HG02981 (cell line): Measurements from ENCODE around the gene RFC3.

Experiments
- ATAC-seq: cut with Tn5 transposase; IDR thresholded peaks from one replicate; pipeline ENCODE4 v1.9.1; 2021; ENCODE audit warnings: mild to moderate bottlenecking, moderate library complexity; ENCODE audit not compliant: unreplicated experiment

RFC3 gene

DNA sequence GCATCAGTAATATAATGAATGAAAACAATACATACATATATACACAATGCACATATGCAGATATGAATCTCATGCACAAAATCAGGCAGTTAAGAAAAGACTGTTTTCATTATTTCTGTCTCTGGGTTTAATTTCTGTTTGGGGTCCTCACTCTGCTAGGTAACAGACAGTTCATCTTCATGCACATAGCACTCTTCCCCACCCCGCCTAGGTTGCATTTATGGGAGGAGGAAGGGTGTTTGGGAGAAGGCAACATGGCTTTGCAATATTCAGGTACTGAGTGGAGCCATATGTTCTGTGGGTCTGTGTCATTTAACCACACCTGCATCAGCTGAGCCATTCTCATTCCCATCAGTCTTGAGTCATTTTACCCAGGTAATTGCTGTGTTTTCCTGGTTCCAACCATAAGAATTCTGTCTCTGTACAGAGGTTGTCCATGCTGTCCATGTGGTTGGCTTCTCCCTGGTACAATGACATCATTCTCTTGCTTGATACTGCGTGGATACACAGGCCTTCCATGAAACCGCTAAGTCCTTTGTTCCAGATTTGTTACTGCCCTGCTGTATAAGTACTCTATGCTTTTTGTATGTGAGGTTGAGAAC lies 45.3 kb downstream of the RFC3 start:
- ATAC-seq, result no peak

DNA sequence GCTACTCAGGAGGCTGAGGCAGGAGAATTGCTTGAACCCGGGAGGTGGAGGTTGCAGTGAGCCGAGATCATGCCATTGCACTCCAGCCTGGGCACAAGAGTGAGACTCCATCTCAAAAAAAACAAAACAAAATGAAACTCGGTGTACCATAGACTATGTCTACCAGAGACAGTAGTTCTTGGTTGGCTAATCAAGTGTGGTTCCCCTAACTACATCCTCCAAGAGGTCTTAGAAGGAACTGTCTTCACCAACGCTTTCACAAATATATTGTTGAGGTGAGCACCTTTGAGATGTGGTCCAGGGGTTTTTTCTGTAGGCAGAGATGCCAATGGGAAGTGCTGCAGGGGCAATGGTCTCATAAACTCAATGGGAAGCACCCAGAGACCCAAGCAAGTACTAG lies 48.0 kb downstream of the RFC3 start:
- ATAC-seq, result peak; percentile 87

DNA sequence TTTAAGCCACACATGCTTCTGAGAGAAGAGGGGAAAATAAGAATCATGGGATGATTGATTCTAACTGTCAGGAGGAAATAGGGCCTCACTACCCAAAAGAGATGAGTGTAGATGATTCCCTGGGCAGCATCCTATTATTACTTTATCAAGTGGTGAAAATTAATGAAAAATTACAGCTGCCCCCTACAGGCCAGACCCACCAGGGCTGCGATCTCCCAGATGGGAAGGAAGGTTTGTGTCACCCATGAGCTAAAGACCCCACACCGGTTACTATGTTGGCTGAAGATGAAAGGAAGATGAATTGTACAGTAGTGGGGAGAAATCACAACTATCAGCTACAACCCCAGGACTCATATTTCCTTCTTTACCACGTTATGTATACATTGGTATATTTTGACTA lies 49.5 kb downstream of the RFC3 start:
- ATAC-seq, result no peak

DNA sequence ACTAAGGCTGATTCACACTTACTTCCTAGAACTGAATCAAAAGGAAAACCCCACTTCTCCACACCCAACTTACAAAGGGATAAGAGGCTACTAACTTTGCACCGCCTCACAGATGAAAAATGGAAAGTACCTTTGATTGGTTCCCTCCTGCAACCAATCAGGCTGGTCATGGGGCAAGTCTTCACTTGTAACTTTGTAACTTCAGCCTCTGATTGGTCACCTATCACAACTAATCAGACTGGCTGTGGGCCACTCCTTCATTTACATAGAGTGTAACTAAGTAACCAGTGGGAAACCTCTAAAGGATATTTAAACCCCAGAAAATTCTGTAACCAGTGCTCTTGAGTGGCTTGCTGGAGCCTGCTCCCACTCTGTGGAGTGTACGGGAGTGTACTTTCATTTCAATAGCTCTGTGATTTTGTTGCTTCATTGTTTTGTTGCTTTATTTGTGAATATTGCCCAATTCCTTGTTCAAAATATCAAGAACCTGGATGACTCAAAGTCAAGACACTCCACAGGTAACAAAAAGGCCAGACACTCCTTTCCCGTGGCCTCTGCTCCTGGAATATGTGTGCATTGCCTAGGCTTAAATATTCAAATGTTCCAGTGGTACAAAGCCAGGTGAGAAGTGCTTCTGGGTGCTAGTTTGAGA lies 50.5 kb downstream of the RFC3 start:
- ATAC-seq, result no peak

DNA sequence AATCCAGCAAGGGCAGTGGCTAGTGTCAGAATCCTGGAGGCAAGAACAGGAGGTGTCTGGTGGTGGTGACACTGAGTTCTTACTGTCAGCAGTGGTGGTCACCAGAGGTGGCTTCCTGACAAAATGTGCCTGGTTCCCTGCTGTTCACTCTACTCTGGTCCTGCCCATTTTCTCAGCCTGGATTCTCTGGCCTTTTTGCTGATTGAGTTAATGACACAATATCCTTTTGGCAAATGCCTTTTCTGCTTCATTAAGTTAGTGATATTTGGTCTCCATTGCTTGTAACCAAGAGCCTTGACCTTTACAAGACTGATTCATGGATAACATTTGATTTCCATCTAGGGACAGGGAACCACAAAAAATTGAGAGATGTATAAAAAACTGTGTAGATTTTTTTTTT lies 51.1 kb downstream of the RFC3 start:
- no peak for ATAC-seq

DNA sequence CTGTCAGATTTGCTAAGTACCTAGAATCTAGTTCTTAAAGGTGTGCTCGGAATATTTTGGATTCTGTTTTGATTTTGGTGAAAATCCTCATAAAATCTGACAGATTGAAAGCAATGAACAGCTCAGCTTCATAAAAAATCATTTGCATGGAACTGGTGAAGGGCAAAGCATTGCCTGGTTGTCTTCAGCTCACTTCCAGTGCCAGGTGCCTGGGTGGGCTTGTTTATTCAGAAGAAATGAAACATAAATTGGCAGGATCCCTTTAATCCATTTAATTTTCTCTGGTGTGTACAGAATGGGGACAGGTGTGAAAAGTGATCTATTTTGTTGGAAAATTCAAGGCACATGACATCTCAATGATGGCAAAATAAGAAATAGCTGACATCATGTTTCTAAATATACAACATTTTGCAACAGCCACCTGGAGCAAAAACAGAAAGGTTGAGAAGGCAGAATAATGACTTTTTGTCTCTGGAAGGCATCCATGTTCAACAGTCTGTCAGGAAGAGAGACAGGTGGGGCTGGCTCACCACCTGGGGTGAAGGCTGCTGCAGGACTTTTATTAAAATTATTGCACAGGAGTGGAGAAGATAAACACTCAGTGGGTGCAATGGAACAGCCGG lies 52.2 kb downstream of the RFC3 start:
- ATAC-seq, result no peak

DNA sequence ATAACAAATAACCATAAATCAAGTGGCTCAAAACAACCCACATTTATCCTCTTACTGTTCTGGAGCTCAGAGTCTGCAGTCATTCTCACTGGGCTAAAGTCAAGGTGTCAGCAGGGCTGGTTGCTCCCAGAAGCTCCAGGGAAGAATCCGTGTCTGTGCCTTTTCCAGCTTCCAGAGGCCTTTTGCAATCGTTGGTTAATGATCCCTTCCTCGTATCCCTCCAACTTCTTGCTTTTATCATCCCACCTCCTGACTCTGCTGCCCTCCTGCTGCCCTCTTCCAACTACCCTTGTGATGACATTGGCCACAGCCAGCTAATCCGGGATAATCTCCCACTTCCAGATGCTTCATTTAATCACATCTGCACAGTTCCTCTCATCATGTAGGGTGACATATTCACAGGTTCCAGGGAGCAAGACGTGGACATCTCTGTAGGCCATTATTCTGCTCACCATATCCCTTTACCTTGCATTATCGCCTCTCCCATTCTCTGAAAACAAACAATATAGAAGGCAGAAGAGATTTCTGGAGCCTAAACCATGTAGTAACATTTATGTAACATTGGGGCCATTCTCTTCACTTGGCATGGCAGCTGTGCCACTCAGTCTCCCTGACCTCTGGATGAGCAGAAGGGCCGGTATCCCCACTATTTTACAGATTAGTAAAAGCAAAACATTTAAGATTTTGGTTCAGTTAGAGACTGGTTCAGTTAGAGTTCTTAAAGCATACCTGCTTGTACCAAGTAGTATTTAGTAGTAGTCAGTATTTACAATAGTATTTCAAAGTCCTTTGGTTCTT lies 53.5 kb downstream of the RFC3 start:
- no peak for ATAC-seq

DNA sequence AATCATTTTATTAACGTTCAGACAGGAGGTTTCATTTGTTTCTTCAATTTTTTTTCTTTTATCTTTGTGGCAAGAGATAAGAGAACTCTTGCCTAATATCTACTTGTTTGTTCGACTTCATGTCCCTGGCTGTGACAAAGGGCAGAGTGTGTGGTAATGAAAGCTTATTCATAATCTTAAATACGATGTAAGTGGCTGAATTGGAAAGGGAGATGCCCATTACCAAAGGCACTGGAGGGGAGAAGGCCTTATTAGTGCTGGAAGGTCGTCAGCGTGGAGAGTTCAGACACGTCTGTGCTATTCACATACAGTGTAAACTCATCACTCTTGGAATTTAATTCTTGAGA lies 54.0 kb downstream of the RFC3 start:
- no peak for ATAC-seq

DNA sequence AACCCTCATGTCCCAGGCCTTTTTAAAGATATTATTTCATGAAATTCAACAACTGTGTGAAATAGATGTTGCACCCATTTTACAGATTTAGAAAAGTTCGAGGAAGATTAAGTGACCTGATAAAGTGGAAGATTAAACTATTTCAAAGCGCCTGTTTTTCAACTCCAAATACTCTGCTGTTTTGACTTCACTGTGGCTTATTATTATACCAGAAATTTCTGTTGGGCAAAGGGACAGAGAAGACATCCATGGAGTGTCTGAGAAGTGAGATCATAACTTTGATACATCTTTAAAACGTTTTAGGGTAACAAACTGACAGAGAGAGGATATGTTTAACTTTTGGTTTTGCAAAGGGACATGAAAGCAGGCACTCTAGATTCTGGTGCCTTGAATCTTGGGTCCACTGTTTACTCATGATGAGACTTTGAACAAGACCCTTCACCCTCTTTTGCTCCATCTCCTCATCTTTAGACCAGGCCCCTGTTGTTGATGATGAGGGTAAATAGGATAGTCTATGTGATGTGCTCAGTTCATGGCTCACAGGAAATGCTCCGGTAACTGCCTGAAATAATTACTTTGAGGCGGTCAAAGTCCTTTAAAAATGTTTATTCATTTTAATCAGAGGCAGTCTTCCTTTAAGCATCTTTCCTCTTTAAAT lies 55.4 kb downstream of the RFC3 start:
- ATAC-seq, result no peak

DNA sequence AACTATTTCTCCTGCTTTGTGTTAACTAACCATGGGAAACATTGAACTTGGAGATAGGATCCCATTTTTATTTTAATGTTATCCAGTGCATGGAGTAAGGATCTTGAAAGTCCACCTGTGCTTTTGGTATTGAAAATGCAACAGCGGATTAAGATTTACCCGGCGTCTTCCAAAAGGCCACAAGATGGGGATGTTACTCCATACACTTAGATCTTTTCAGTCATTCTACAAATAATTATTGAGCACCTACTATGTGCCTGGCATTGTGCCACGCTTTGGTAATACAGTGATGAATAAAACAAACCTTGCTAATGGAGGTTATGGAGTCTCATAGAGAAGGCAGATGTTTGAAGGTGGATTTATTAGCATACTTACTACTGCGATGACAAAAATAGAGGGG lies 56.9 kb downstream of the RFC3 start:
- ATAC-seq, result no peak

DNA sequence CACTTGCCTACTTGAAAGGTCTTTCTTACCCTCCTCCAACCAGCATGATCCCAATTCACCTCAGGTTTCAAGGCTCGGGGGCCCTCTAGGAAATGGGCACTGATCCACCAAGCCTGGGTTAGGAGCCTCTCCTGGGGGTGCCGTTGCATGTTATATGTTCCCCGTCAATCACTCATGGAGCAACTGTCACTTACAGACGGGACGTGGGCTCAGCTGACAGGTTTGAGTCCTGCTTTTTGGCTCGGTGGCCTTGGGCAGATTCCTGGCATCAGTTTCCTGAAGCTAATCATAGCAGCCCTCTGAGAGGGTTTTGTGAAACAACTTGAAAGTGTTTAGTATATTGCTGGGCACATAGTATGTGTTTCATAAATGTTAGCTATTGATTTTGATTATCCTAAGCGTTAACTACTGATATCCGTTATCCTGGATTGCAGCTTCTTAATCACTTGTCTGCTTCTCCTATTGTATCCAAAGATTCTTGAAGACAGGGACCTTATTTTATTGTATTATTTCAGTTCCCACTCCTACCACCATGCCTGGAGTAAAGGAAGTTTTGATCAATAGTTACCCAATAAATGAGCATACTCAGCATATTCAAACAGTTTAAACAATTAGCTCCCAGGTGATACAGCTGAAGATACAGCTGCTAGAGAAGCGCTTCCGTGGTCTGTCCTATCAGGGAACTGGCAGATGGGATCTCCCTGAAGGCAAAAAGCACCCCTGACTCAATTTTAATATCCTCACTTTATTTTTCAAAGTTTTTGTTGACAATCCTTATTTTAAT lies 57.9 kb downstream of the RFC3 start:
- no peak for ATAC-seq

DNA sequence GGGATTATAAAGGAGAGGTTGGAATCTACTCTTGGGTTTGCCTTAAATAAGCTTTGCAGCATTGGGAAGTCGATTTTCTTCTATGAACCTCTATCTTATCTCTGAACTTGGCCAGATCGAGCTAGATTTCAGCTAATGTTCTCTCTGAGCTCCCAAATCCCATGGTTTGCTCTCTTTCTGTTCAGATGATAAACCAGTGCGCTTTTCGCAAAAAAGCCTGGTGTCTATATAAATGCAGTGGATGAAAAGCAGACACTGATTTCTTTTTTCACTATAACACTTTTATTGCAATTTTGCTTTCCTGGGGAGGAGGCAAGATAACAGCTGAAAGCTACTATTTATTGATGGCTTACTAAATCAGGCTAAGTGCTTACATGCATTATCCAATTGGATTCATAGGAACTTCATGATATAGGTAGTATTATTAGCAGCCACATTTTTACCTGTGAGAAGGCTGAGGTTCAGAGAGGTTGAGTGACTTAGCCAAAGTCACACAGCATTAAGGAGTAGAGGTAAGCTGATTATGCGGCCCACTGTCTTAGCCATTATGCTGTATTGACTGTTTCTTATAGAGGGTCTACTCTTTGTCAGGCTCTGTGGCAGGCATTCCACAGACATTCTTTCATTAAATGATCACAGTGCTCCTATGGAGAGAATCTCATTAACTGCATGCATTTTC lies 58.9 kb downstream of the RFC3 start:
- ATAC-seq, result no peak

DNA sequence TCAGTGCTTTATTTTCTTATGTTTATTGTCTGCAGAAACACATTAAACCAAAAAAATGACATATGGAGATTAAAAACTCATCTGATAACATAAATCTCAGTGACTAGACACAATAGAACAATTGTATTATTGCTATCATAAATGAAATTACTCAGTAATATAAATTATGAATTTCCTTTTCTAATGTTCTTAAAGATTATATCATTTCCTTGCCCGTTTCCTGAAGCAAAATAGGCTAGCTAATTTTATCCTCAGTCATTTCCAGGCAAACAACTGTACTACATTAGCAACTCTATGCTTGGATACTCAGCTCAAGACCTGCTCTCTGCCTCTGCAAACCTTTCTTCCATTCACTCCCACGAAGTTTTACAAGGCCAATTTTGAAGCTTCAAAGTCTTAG lies 61.2 kb downstream of the RFC3 start:
- no peak for ATAC-seq

DNA sequence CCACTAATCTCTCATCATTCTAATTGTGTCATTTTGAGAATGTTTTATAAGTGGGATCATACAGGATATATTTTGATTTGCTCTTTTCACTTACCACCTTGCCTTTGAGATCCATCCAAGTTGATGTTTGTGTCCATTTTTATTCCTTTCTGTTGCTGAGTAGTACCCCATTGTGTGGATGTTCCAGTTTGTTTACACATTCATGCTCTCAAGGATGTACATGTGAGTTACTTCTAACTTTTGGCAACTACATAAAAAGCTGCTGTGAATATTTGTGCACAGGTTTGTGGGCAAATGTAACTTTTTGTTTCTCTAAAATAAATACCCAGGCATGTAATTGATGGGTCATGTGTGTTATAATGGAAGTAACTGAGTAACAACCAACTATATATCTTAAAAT lies 64.9 kb downstream of the RFC3 start:
- no peak for ATAC-seq

DNA sequence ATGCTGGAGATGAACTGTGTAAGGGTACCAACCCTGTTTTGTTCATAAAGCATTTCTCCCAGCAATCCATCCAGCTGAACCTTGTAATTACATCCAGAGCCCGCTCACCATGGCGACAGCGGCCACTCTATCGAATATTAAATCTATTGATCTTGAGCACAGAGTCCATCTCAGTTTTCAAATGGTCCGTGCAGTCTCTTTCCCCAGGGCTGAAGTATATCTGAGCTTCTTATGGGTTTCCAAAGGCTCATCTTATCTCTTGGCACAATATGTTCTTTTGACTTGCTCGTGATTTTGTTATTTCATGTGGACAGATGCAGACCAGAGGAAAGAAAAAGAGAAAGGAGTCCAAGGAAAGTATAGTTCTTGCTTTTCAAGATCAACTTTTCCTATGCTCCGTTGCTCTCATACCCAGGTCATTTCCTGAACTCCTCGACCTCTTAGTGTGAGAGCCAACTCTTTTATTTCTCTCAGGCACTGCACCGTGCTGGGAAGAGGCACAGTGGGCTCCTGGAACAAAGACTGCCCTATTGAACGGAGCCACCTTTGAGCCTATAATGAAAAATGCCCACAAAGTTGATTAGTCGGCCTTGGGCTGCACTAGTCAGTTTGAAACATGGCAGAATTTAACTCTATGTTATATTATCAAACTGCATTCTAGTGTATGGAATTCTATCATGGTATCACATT lies 66.7 kb downstream of the RFC3 start:
- ATAC-seq, result no peak
